HG02571 (cell line): ENCODE results near the gene MEIS1.
"Not testable (repeated sequence)": the region's sequence is repeated elsewhere in the genome, so short reads cannot be mapped to it uniquely, and the experiment has no call there.

Experiments
- ATAC-seq: cut with Tn5 transposase; IDR thresholded peaks from one replicate; pipeline ENCODE4 v1.9.1; 2021; ENCODE audit warnings: mild to moderate bottlenecking, moderate library complexity; ENCODE audit not compliant: unreplicated experiment

The MEIS1 gene

GRCh38 chr2:66434679-66435548 lies at the start of gene MEIS1:
TSS of gene MEIS1 (plus strand) at chr2:66435125. CDS start at chr2:66435857, 732 bp downstream.
- ATAC-seq = peak; percentile 64

GRCh38 chr2:66387016-66387753 lies 47.7 kb upstream of the MEIS1 start:
- no peak for ATAC-seq

GRCh38 chr2:66389651-66390131 lies 45.2 kb upstream of the MEIS1 start:
- ATAC-seq = no peak

- ATAC-seq = no peak
Observed at GRCh38 chr2:66390152-66390551, 44.8 kb upstream of the MEIS1 start.

- no peak for ATAC-seq
Observed at GRCh38 chr2:66390811-66391210, 44.1 kb upstream of the MEIS1 start.

- not testable (repeated sequence) for ATAC-seq
Observed at GRCh38 chr2:66391240-66391639, 43.7 kb upstream of the MEIS1 start.

GRCh38 chr2:66405473-66405872 lies 29.5 kb upstream of the MEIS1 start:
- no peak for ATAC-seq

GRCh38 chr2:66408905-66409304 lies 26.0 kb upstream of the MEIS1 start:
- no peak for ATAC-seq

GRCh38 chr2:66412874-66413273 lies 22.1 kb upstream of the MEIS1 start:
- ATAC-seq = no peak

- no peak for ATAC-seq
Observed at GRCh38 chr2:66414896-66415295, 20.0 kb upstream of the MEIS1 start.

- ATAC-seq = no peak
Observed at GRCh38 chr2:66418381-66418780, 16.5 kb upstream of the MEIS1 start.

- ATAC-seq = no peak
Observed at GRCh38 chr2:66421612-66422011, 13.3 kb upstream of the MEIS1 start.

- no peak for ATAC-seq
Observed at GRCh38 chr2:66423391-66424124, 11.4 kb upstream of the MEIS1 start.

- ATAC-seq = no peak
Observed at GRCh38 chr2:66426244-66427111, 8.4 kb upstream of the MEIS1 start.

- no peak for ATAC-seq
Observed at GRCh38 chr2:66427300-66427699, 7.6 kb upstream of the MEIS1 start.

GRCh38 chr2:66428986-66429612 lies 5.8 kb upstream of the MEIS1 start:
- ATAC-seq = no peak

GRCh38 chr2:66429693-66430504 lies 5.0 kb upstream of the MEIS1 start:
- no peak for ATAC-seq

GRCh38 chr2:66430505-66431273 lies 4.2 kb upstream of the MEIS1 start:
- ATAC-seq = no peak
